H9 (cell line): Measurements from ENCODE around the gene UQCR11. TPM values are rescaled to one million over a fixed set of nuclear protein-coding genes. Genes with fewer than 3 reads are reported as not detected.

Source experiments
- DNase-seq: peaks from one replicate; pipeline ENCODE4 v3.0.0-alpha.2; 2017
- H2AFZ ChIP-seq: one replicate; pipeline ENCODE4 v1.6.1; 2013; ENCODE audit warnings: mild to moderate bottlenecking, low read length, control low read depth, moderate library complexity
- H2AK5ac ChIP-seq: 2 replicates; pipeline ENCODE4 v1.6.1; 2013; ENCODE audit warnings: low read length, control low read depth, mixed read lengths; ENCODE audit not compliant: insufficient read length
- H2BK120ac ChIP-seq: one replicate; pipeline ENCODE4 v1.6.1; 2013; ENCODE audit warnings: low read depth, mild to moderate bottlenecking, low read length, control low read depth, inconsistent platforms; ENCODE audit not compliant: poor library complexity, severe bottlenecking
- H2BK12ac ChIP-seq: 2 replicates; pipeline ENCODE4 v1.6.1; 2013; ENCODE audit warnings: low read length, control low read depth, mixed read lengths, low read depth; ENCODE audit not compliant: insufficient read length
- H2BK15ac ChIP-seq: 2 replicates; pipeline ENCODE4 v1.6.1; 2013; ENCODE audit warnings: low read depth, low read length, control low read depth
- H2BK20ac ChIP-seq: one replicate; pipeline ENCODE4 v1.6.1; 2013; ENCODE audit warnings: low read depth, mild to moderate bottlenecking, low read length, control low read depth, inconsistent platforms; ENCODE audit not compliant: poor library complexity, severe bottlenecking
- H2BK5ac ChIP-seq: 2 replicates; pipeline ENCODE4 v1.6.1; 2013; ENCODE audit warnings: low read length, control low read depth, mixed read lengths; ENCODE audit not compliant: insufficient read length
- H3K14ac ChIP-seq: 2 replicates; pipeline ENCODE4 v1.6.1; 2013; ENCODE audit warnings: low read length, control low read depth; ENCODE audit not compliant: insufficient read depth
- H3K18ac ChIP-seq: 2 replicates; pipeline ENCODE4 v1.6.1; 2013; ENCODE audit warnings: low read depth, mild to moderate bottlenecking, mixed read lengths, low read length, control low read depth; ENCODE audit not compliant: insufficient read length
- H3K23ac ChIP-seq: 2 replicates; pipeline ENCODE4 v1.6.1; 2013; ENCODE audit warnings: low read length, control low read depth, mixed read lengths, low read depth; ENCODE audit not compliant: insufficient read length
- H3K23me2 ChIP-seq: 2 replicates; pipeline ENCODE4 v1.6.1; 2013; ENCODE audit warnings: low read depth, mild to moderate bottlenecking, mixed read lengths, low read length, control low read depth; ENCODE audit not compliant: insufficient read length, poor library complexity, severe bottlenecking
- H3K27ac ChIP-seq: 2 replicates; pipeline ENCODE4 v1.5.1; 2013; ENCODE audit warnings: low read length, control low read depth, mixed read lengths, low read depth; ENCODE audit not compliant: insufficient read length
- H3K27me3 ChIP-seq: 2 replicates; pipeline ENCODE4 v1.6.1; 2013; ENCODE audit warnings: low read length, control low read depth, inconsistent platforms; ENCODE audit not compliant: insufficient read depth
- H3K4ac ChIP-seq: 2 replicates; pipeline ENCODE4 v1.6.1; 2013; ENCODE audit warnings: low read depth, mild to moderate bottlenecking, control low read depth, inconsistent platforms, low read length, moderate library complexity
- H3K4me1 ChIP-seq: 2 replicates; pipeline ENCODE4 v1.6.1; 2013; ENCODE audit warnings: low read length, control low read depth, inconsistent platforms; ENCODE audit not compliant: insufficient read depth
- H3K4me2 ChIP-seq: 2 replicates; pipeline ENCODE4 v1.6.1; 2013; ENCODE audit warnings: low read length, control low read depth, mixed read lengths; ENCODE audit not compliant: insufficient read length, insufficient read depth
- H3K56ac ChIP-seq: 2 replicates; pipeline ENCODE4 v1.6.1; 2013; ENCODE audit warnings: low read depth, mild to moderate bottlenecking, mixed read lengths, low read length, control low read depth; ENCODE audit not compliant: insufficient read length
- H3K79me1 ChIP-seq: 2 replicates; pipeline ENCODE4 v1.6.1; 2013; ENCODE audit warnings: low read depth, mild to moderate bottlenecking, moderate library complexity, low read length, control low read depth, inconsistent platforms; ENCODE audit not compliant: insufficient read depth, poor library complexity, severe bottlenecking
- H3K79me2 ChIP-seq: 2 replicates; pipeline ENCODE4 v1.6.1; 2013; ENCODE audit warnings: low read length, control low read depth, inconsistent platforms; ENCODE audit not compliant: insufficient read depth
- H3K9ac ChIP-seq: 2 replicates; pipeline ENCODE4 v1.6.1; 2013; ENCODE audit warnings: low read length, control low read depth, mixed read lengths; ENCODE audit not compliant: insufficient read length; ENCODE audit errors: extremely low read depth
- H3K9me3 ChIP-seq: one replicate; pipeline ENCODE4 v1.6.1; 2013; ENCODE audit warnings: low read depth, low read length, inconsistent platforms; ENCODE audit not compliant: control insufficient read depth
- H3T11ph ChIP-seq: one replicate; pipeline ENCODE4 v1.6.1; 2013; ENCODE audit warnings: mild to moderate bottlenecking, low read length, control low read depth, inconsistent platforms
- H4K20me1 ChIP-seq: one replicate; pipeline ENCODE4 v1.6.1; 2013; ENCODE audit not compliant: control insufficient read depth, insufficient read length, insufficient read depth
- H4K5ac ChIP-seq: 2 replicates; pipeline ENCODE4 v1.6.1; 2013; ENCODE audit warnings: low read depth, mild to moderate bottlenecking, mixed read lengths, low read length, control low read depth; ENCODE audit not compliant: insufficient read length
- H4K8ac ChIP-seq: replicated peaks from 2 replicates; pipeline ENCODE4 v1.6.1; 2013; ENCODE audit warnings: low read length, control low read depth, mixed read lengths, low read depth; ENCODE audit not compliant: insufficient read length
- H4K91ac ChIP-seq: 2 replicates; pipeline ENCODE4 v1.6.1; 2013; ENCODE audit warnings: low read depth, mild to moderate bottlenecking, moderate library complexity, mixed read lengths, low read length, control low read depth; ENCODE audit not compliant: insufficient read length
- H3K27ac Mint-ChIP-seq, 3 experiments: 2 replicates in 2 of 3; 3 replicates in 1 of 3; pipeline ENCODE4 v1.8.0; 2020 to 2021; ENCODE audit warnings: mixed read lengths in 3 of 3, mild to moderate bottlenecking in 1 of 3, moderate library complexity in 1 of 3
- H3K27me3 Mint-ChIP-seq: 2 replicates; pipeline ENCODE4 v1.8.0; 2021; ENCODE audit warnings: low read depth, mild to moderate bottlenecking, moderate library complexity, mixed read lengths
- H3K36me3 Mint-ChIP-seq, 3 experiments: 2 replicates in 2 of 3; 3 replicates in 1 of 3; pipeline ENCODE4 v1.8.0; 2020 to 2021; ENCODE audit warnings: low read depth in 3 of 3, mixed read lengths in 3 of 3; ENCODE audit not compliant: insufficient read depth in 1 of 3
- H3K4me1 Mint-ChIP-seq, 2 experiments: 2 replicates each; pipeline ENCODE4 v1.8.0; 2020; ENCODE audit warnings: mixed read lengths in 2 of 2
- H3K4me3 Mint-ChIP-seq, 2 experiments: 2 replicates in 1 of 2; 3 replicates in 1 of 2; pipeline ENCODE4 v1.8.0; 2020 to 2021; ENCODE audit warnings: mild to moderate bottlenecking in 2 of 2, mixed read lengths in 2 of 2, moderate library complexity in 1 of 2
- H3K9me3 Mint-ChIP-seq, 2 experiments: 2 replicates in 1 of 2; 3 replicates in 1 of 2; pipeline ENCODE4 v1.8.0; 2020; ENCODE audit warnings: mild to moderate bottlenecking in 2 of 2, mixed read lengths in 2 of 2, moderate library complexity in 1 of 2
- CTCF ChIP-seq: fragments of 200-600 bp; sonication (generic); conservative IDR thresholded peaks from 3 replicates; pipeline ENCODE4 v1.8.0; 2021; ENCODE audit warnings: antibody characterized with exemption, mild to moderate bottlenecking
- WGBS: extraction: QIAGEN DNeasy Blood & Tissue Kit; methylation state at CpG from one replicate; pipeline ENCODE4 v1.1.7; 2013; ENCODE audit warnings: missing lambda C conversion rate, low lambda C conversion rate, mixed read lengths; ENCODE audit not compliant: insufficient read length; ENCODE audit errors: extremely low coverage; 5-methylcytosine and 5-hydroxymethylcytosine counted together
- total RNA-seq: library from RNA; stranded (reverse); gene quantifications from 2 replicates; pipeline ENCODE4 v1.2.1, GENCODE V29; 2021

The UQCR11 gene
- total RNA-seq, 1 experiment from 2014 or later: 174 TPM

DNA sequence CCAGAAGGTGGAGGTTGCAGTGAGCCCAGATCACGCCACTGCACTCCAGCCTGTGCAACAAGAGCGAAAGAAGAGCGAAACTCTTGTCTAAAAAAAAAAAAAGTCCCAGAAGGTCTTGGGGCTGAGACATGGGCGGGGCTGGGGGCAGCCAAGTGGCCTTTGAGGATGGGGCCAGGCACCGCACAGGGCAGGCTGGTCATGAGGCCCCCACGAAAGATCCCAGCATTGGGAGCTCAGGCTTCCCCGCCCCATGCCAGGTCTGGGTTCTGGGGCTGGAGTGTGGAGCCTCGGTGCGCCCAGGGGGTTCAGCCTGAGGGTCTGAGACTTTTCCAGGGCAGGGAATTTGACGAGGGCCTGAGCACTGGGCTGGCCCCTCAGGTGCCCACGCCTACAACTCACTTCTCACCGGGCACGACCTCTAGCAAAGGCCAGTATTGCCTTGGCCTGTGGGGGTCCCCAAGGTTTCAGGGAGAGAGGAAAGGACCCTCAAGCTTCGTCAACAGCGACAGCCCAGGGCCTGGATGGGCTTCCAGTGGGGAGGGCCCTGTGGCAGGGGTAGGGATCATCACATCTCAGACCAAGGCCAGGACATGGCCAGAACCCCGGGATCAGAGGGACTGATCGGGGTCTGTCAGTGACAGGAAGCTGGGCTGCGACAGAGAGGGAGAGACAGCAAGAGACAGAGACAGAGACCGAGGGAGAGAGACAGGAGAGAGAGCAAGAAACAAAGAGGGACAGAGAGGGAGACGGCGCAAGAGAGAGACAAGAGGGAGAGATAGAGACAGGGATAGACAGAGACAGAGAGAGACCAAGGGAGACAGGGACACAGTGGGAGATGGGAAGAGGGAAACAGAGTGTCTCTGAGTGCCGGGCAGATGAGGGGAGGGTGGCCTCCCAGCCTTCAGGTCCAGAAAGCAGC lies 29.7 kb downstream of the UQCR11 start:
- no CpG with 5 or more reads among the region's 22 CpGs for WGBS
- no peak overlapping the region for H3T11ph ChIP-seq
- peak overlapping the region; percentile 8 to 76 (median 65); a peak in 3 of 7 replicates for H3K27ac Mint-ChIP-seq

More for the DNA sequence above, 29.7 kb downstream of the UQCR11 start:
- no peak for DNase-seq
- Histone ChIP-seq H3K23me2 (no peaks in the 10 kb centered on the region), H3K9me3 (no peaks in the 10 kb centered on the region), H3K4ac (no peak overlapping the region), H4K91ac (no peak overlapping the region), H3K79me1 (no peaks in the 10 kb centered on the region), H2AFZ (no peak overlapping the region), H2BK12ac (no peak overlapping the region), H3K14ac (no peak overlapping the region; the same call in 1 of the 2 replicates), H2AK5ac (no peak overlapping the region), H3K4me1 (no peaks in the 10 kb centered on the region), H4K5ac (no peak overlapping the region), H2BK15ac (no peak overlapping the region), H3K27me3 (no peaks in the 10 kb centered on the region), H2BK20ac (no peak overlapping the region), H3K18ac (no peak overlapping the region), H3K4me2 (no peak overlapping the region), H3K23ac (no peak overlapping the region), H2BK120ac (no peak overlapping the region), H3K9ac (no peak overlapping the region), H3K27ac (no peak overlapping the region), H4K8ac (no peak overlapping the region), H2BK5ac (no peak overlapping the region), H3K79me2 (no peaks in the 10 kb centered on the region), H4K20me1 (no peaks in the 10 kb centered on the region), H3K56ac (no peak overlapping the region)
- 0 out of 4 replicates have a peak, but pooled peaks cover 0 to 3% of the 10 kb centered on the region in 2 experiments for H3K4me1 Mint-ChIP-seq
- peaks cover 16% of the 10 kb centered on the region for H3K27me3 Mint-ChIP-seq
- no peak overlapping the region for H3K4me3 Mint-ChIP-seq
- peaks cover 7 to 37% (median 24%) of the 10 kb centered on the region in 3 experiments; a peak in 6 of 7 replicates for H3K36me3 Mint-ChIP-seq
- no peaks in the 10 kb centered on the region for H3K9me3 Mint-ChIP-seq
- no peak for TF ChIP-seq CTCF
